Epithelial cell of proximal tubule (primary cell): Measurements from ENCODE around the gene KHNYN. TPM values are rescaled to one million over a fixed set of nuclear protein-coding genes. Genes with fewer than 3 reads are reported as not detected.

Experiments
- DNase-seq: peaks from one replicate; pipeline ENCODE4 v3.0.0-alpha.2; 2011; ENCODE audit warnings: low read depth
- H3K4me3 ChIP-seq: 2 replicates; pipeline ENCODE4 v1.5.1; 2011; ENCODE audit warnings: low read depth, mild to moderate bottlenecking, low read length
- CTCF ChIP-seq: conservative IDR thresholded peaks from 2 replicates; pipeline ENCODE4 v1.5.1; 2012; ENCODE audit warnings: low read depth, mild to moderate bottlenecking, low read length
- total RNA-seq: library from RNA; depleted of rRNA; stranded (reverse); fragments of >200 nt; gene quantifications from 2 replicates; pipeline ENCODE4 v1.2.3, GENCODE V29; 2015

The KHNYN gene
- total RNA-seq, 1 donor from 2014 or later, result 41.6 TPM

DNA sequence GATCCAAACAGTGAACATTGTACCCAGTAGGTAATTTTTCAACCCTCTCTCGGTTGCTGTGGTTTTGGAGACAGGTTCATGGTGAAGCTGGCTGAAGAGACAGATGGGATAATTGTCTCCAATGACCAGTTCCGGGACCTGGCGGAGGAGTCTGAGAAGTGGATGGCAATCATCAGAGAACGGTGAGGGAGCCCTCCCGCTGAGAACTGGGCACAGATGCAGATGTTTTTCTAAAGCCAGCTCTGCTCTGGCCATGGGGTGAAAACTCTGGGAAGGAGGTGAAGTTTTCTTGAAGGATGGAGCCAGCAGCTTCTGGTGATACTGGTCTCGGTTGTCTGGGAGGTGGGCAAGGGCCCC lies 6.2 kb downstream of the KHNYN start:
- no peak for DNase-seq
- TF ChIP-seq CTCF, result no peak
- H3K4me3 ChIP-seq, result no peak overlapping the region

- peak; percentile 76 for TF ChIP-seq CTCF
Measured at GRCh38 chr14:24436355-24437019, 6.7 kb downstream of the KHNYN start.

DNA sequence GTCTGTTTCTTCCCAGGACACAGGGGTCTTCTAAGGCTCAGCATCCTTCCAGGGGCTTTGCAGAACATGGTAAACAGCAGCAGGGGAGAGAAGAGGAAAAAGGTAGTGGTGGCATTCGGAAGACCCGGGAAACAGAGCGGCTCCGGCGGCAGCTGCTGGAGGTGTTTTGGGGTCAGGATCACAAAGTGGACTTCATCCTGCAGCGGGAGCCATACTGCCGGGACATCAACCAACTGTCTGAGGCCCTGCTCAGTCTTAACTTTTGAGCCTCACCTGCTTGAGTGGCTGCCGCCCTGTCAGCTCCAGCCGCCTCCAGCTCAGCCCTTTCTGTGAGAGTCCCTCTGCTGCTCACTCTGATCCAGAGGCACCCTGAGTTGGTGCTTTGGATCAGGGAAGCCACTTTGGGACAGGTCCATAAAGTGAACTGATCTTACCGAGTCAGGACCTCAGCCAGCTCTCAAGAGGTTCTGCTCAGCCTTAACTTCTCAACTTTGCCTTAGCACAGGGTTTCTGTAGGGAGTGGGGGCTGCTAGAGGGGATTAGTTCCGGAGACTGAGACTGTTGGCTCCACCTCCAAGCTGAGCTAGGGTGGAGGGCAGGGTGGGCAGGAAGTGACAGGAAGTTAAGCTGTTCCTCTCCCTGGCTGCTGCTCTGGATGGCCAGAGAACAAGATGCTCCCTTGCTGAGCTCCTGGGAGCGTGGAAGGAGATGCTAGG lies 7.4 kb downstream of the KHNYN start:
- no peak overlapping the region for H3K4me3 ChIP-seq
- TF ChIP-seq CTCF, result no peak

More at GRCh38 chr14:24436355-24437019, 6.7 kb downstream of the KHNYN start:
- no peak for DNase-seq
- H3K4me3 ChIP-seq, result no peak overlapping the region

DNA sequence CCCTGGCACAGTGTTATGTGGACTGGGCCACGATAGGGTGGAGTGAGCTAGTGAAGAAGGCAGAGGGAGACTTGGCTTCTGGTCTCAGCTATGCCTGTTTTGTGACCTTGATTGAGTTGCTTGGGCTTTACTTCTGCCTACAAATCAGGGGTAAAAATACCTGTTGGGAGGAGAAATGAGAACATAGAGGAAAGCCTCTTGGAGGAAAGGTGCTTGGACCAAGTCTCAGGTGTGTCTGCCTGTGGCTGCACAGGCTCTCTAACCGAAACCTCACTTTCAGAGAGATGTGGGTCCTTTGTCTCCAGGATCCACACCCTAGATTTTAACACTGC lies 7.9 kb downstream of the KHNYN start:
- H3K4me3 ChIP-seq, result no peak overlapping the region
- no peak for DNase-seq
- TF ChIP-seq CTCF, result no peak

More for the DNA sequence above, 7.4 kb downstream of the KHNYN start:
- no peak for DNase-seq

GRCh38 chr14:24438223-24439097 lies 8.7 kb downstream of the KHNYN start:
- no peak for TF ChIP-seq CTCF
- no peak overlapping the region for H3K4me3 ChIP-seq
- no peak for DNase-seq

DNA sequence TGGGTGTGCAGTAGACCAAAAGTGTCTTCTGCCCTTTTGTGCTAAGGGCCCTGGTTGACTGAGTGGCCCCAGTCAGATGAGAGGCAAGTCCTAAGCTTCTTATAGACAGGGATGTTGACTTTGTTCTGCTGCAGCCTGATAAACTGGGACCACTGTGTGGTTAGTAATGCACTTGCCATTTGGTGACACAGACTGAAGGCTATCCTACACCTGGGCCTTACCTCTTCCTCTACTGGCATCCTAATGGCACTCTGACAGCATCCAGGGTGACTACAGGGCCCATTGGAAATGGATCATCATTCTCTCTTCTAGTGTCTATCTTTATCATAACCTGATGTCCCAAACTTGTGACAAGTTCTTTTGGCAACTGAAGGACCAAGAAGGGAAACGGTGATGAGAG lies 9.5 kb downstream of the KHNYN start:
- TF ChIP-seq CTCF, result no peak
- no peak for DNase-seq
- no peak overlapping the region for H3K4me3 ChIP-seq
